C4-2B (cell line): Measurements from ENCODE around the gene DEDD.

Experiments used
- H3K27ac ChIP-seq: fragments of 450-650 bp; 2 replicates; pipeline ENCODE4 v1.5.1; 2017
- ZFX ChIP-seq: fragments of 450-650 bp; IDR thresholded peaks from 2 replicates; pipeline ENCODE4 v1.6.1; 2017
- TF ChIP-seq, protein P1 (sequence below): fragments of 450-650 bp; conservative IDR thresholded peaks from 2 replicates; pipeline ENCODE4 v1.5.1; 2017; ENCODE audit warnings: mild to moderate bottlenecking

The DEDD gene

DNA sequence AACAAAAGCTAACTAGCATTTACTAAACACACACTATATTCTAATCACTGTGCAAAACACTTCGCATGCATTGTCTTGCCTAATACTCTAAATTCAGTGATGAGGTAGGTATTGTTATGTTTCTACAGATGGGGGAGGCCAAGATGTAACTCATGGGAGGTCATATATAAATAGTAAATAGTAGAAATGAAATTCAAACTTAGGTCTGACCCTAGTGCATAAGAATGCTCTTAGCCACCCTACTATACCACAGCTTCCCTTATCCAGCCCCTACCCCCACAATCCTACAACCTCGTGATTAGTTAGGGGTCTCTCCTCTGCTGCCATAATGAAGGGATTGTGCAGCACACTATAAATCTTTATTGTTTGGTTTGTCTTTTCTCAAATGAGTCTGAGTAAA is 17.9 kb downstream of the DEDD start:
- TF ChIP-seq, protein P1, sequence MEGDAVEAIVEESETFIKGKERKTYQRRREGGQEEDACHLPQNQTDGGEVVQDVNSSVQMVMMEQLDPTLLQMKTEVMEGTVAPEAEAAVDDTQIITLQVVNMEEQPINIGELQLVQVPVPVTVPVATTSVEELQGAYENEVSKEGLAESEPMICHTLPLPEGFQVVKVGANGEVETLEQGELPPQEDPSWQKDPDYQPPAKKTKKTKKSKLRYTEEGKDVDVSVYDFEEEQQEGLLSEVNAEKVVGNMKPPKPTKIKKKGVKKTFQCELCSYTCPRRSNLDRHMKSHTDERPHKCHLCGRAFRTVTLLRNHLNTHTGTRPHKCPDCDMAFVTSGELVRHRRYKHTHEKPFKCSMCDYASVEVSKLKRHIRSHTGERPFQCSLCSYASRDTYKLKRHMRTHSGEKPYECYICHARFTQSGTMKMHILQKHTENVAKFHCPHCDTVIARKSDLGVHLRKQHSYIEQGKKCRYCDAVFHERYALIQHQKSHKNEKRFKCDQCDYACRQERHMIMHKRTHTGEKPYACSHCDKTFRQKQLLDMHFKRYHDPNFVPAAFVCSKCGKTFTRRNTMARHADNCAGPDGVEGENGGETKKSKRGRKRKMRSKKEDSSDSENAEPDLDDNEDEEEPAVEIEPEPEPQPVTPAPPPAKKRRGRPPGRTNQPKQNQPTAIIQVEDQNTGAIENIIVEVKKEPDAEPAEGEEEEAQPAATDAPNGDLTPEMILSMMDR, result no peak
- TF ChIP-seq ZFX, result no peak
- H3K27ac ChIP-seq, result no peak overlapping the region

GRCh38 chr1:161113915-161114314 is 18.6 kb downstream of the DEDD start:
- no peak overlapping the region for H3K27ac ChIP-seq
- TF ChIP-seq, protein P1, result no peak

DNA sequence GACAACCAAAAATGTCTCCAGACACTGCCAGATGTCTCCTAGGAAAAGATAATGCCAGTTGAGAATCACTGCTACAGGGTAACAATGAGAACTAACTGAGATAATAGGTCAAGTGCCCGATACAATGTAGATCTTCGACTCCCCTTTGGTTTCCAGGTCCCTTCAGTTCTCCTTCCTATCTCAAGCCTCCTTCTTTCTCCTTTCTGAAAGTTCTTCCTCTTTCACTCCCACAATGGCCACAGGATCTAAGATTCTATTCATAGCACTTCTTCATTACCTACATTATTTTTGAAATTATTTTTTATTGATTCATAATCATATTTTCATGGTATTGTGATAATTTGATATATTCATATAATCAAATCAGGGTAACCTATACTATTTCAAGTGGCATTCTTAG is 20.9 kb downstream of the DEDD start:
- TF ChIP-seq, protein P1, result no peak
- TF ChIP-seq ZFX, result no peak
- H3K27ac ChIP-seq, result no peak overlapping the region

GRCh38 chr1:161111117-161111516 is 21.4 kb downstream of the DEDD start:
- no peak overlapping the region for H3K27ac ChIP-seq
- TF ChIP-seq ZFX, result no peak
- TF ChIP-seq, protein P1, result no peak

DNA sequence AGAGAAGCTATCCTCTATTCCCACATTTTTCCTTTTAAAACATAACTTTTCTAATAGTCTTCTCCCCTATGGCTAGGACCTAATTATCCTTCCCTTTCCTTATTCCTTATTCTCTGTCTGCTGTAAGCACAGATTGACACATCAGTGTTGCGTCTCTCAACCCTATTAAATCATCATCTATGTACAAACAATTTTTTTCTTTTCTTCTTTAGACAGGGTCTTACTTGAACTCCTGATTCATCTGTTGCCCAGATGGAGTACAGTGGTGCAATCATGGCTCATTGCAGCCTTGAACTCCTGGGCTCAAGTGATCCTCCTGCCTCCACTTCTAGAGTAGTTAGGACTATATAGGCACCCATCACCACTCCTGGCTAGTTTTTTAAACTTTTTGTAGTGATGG is 26.0 kb downstream of the DEDD start:
- no peak overlapping the region for H3K27ac ChIP-seq
- TF ChIP-seq ZFX, result no peak
- TF ChIP-seq, protein P1, result no peak

- no peak overlapping the region for H3K27ac ChIP-seq
- TF ChIP-seq, protein P1, result no peak
- no peak for TF ChIP-seq ZFX
These were observed 31.9 kb downstream of the DEDD start for GRCh38 chr1:161100556-161100955.

DNA sequence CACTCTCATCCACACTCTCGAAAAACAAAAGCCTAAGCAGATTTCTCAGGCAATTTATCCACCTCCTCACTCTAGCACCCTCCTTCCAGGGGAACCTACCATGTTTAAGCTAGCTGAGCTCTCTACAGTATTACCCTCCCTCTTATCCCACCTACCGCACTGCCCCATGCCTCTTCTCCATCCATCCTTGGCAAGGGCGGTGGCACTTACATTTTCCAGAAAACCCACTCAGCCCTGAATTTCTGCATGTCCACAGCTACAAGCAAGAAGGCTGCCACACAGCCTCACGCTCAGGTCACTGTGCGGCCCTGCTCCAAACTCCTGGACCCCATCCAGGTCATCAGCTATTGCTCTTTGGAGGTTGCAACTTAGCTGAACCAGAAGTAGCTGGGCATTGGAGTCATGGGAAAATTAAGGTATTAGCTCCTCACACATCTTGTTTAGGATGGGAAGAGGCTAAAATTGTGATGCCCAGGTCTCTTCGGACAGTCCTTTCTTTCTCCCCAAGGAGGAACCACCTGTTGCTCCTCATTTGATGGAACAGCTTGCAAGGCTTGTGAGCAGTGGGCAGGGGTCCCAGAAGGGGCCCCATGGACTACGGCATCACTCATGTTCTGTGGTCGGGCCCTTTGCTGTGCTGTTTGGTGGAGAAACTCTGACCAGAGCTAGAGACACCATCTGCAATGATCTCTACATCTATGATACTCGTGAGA is 33.2 kb downstream of the DEDD start:
- no peak for TF ChIP-seq ZFX
- TF ChIP-seq, protein P1, result no peak
- H3K27ac ChIP-seq, result peak overlapping the region; percentile 75
